Sigmoid colon (tissue), 3 donors: ENCODE data around the gene PRKG1.

ENCODE experiments used
- POLR2A ChIP-seq, 2 donors: fragments of 450-650 bp; IDR thresholded peaks; one replicate each; pipeline ENCODE4 v1.6.1; 2016; ENCODE audit warnings: antibody characterized with exemption in 2 of 2, mild to moderate bottlenecking in 2 of 2, moderate library complexity in 2 of 2
- TF ChIP-seq, protein P1 (sequence below), 4 experiments: fragments of 450-650 bp in 3 of 4; fragments of 200-600 bp in 1 of 4; IDR thresholded peaks; one replicate each; pipeline ENCODE4 v1.5.1; 2016 to 2019; ENCODE audit warnings: antibody characterized with exemption in 4 of 4, mild to moderate bottlenecking in 3 of 4, moderate library complexity in 2 of 4

GRCh38 chr10:51606825-51607462 is 532.7 kb downstream of the PRKG1 start:
- TF ChIP-seq, protein P1, sequence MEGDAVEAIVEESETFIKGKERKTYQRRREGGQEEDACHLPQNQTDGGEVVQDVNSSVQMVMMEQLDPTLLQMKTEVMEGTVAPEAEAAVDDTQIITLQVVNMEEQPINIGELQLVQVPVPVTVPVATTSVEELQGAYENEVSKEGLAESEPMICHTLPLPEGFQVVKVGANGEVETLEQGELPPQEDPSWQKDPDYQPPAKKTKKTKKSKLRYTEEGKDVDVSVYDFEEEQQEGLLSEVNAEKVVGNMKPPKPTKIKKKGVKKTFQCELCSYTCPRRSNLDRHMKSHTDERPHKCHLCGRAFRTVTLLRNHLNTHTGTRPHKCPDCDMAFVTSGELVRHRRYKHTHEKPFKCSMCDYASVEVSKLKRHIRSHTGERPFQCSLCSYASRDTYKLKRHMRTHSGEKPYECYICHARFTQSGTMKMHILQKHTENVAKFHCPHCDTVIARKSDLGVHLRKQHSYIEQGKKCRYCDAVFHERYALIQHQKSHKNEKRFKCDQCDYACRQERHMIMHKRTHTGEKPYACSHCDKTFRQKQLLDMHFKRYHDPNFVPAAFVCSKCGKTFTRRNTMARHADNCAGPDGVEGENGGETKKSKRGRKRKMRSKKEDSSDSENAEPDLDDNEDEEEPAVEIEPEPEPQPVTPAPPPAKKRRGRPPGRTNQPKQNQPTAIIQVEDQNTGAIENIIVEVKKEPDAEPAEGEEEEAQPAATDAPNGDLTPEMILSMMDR (IDR thresholded peaks at IDR 0.05) = no peak
- TF ChIP-seq POLR2A (IDR thresholded peaks at IDR 0.05) = no peak
